ENCODE measurements around the gene FSCN2.
A peak's percentile ranks its signal among the peaks of the same experiment; 100 is the strongest.

The FSCN2 gene

DNA sequence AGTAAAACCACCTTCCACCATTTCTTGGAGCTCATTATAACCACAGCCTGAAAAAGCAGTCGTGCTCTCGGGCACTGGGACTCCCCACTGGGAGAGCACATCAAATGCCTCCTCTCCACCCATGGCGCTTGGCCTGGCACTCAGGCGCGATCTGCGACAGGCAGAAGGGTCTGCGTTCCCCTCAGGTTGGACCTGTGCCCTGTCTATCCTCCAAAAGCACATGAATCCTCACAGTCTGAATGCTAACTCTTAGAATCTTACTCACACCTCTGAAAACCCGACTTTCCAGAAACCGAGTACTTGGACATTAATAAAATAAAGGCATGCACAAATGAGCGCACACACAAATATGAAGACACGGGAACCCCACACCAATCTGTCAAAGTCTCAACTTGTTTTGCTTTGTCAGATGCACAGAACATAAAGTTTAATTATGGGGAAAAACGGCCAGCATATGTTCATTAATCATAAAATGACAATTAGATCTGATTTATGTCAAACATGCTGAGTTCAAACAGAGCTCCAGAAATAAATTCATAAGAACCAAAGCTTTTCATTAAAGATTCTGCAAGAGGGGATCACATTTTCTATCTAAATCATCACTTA lies 44.5 kb downstream of the FSCN2 start:
- Mint-ChIP-seq H3K36me3 (ENCODE audit: low read depth) (peaks cover 93% of the 10 kb centered on the region), H3K9me3 (no peaks in the 10 kb centered on the region), H3K4me3 (no peak overlapping the region), H3K27ac (peak overlapping the region; percentile 30), H3K4me1 (ENCODE audit: low read depth) (peaks cover 4% of the 10 kb centered on the region), H3K27me3 (no peaks in the 10 kb centered on the region)
- DNase-seq: no peak

DNA sequence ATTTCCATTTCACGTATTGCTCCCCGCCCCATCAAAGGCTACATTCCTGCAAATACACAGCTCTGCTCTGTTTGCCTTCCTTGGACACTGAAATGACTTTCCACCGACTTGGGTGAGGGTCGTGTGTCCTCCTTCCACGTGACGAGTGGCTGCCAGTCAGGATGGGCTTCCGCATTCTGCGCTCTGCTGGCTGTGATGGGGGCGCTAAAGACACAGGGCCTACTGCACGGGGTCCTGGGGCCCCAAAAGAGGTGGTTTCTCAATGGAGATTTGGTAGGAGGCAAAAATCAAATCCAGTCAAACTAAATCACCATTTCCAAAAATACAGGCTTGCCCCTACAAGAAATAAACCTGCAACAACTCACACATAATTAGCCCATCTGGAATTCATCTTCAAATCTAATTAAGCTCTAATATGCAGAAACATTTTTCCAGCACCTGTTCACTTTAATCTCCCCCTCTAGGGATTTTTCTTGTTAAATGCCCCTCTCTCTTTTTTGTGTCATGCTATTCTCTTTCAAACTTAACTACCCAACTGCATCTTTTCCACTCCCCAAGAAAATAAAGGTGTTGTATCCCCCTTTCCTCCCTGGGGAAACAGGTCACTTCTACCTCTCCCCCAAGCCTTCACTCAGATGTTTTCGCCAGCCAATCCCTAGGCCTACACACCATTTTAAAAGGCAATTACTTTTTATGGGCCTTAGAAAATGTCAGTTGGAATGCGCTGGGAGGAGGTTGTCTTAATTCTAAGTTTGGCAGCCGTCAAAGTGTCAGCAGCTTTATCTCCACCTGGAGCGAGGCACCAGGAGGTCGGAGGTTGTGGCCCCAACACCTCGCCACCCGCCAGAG lies 45.8 kb downstream of the FSCN2 start:
- DNase-seq: no peak
- peaks cover 13% of the 10 kb centered on the region for H3K4me1 Mint-ChIP-seq (ENCODE audit: low read depth)
- no peak overlapping the region for H3K27ac Mint-ChIP-seq
- peaks cover 91% of the 10 kb centered on the region for H3K36me3 Mint-ChIP-seq (ENCODE audit: low read depth)
- H3K9me3 Mint-ChIP-seq: no peaks in the 10 kb centered on the region
- H3K27me3 Mint-ChIP-seq: no peaks in the 10 kb centered on the region
- no peak overlapping the region for H3K4me3 Mint-ChIP-seq

GRCh38 chr17:81574643-81574956 lies 46.4 kb downstream of the FSCN2 start:
- DNase-seq: no peak
- Mint-ChIP-seq H3K27ac (no peak overlapping the region), H3K9me3 (no peaks in the 10 kb centered on the region), H3K4me3 (no peak overlapping the region), H3K27me3 (no peaks in the 10 kb centered on the region), H3K4me1 (ENCODE audit: low read depth) (peaks cover 17% of the 10 kb centered on the region), H3K36me3 (ENCODE audit: low read depth) (peaks cover 91% of the 10 kb centered on the region)

DNA sequence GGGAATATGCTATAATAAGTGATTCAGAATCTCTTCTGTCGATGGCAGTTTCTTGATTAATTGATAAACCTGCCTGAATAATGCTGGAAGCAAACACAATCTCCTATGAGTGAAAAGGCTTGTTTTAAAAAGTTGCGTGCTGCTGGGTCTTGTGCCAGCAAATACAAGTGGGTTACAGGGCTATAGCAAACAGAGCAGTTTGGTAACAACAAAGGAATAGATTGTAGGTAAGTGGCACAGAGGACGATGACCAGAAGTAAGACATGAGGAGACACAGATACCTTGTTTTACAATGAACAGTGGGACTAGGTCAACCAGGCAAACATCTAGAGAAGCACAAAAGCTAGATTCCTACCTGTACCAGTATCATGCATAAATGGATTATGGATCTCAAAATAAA lies 47.7 kb downstream of the FSCN2 start:
- Mint-ChIP-seq H3K36me3 (ENCODE audit: low read depth) (peaks cover 91% of the 10 kb centered on the region), H3K4me3 (no peak overlapping the region), H3K27me3 (no peaks in the 10 kb centered on the region), H3K4me1 (ENCODE audit: low read depth) (peaks cover 24% of the 10 kb centered on the region), H3K27ac (no peak overlapping the region), H3K9me3 (no peaks in the 10 kb centered on the region)
- no peak for DNase-seq

- peaks cover 87% of the 10 kb centered on the region for H3K36me3 Mint-ChIP-seq (ENCODE audit: low read depth)
- H3K27me3 Mint-ChIP-seq: no peaks in the 10 kb centered on the region
- H3K27ac Mint-ChIP-seq: peak overlapping the region; percentile 66
- DNase-seq: no peak
- H3K4me1 Mint-ChIP-seq (ENCODE audit: low read depth): peaks cover 24% of the 10 kb centered on the region
- H3K9me3 Mint-ChIP-seq: no peaks in the 10 kb centered on the region
- H3K4me3 Mint-ChIP-seq: no peak overlapping the region
These were observed 48.6 kb downstream of the FSCN2 start for GRCh38 chr17:81576621-81577277.

DNA sequence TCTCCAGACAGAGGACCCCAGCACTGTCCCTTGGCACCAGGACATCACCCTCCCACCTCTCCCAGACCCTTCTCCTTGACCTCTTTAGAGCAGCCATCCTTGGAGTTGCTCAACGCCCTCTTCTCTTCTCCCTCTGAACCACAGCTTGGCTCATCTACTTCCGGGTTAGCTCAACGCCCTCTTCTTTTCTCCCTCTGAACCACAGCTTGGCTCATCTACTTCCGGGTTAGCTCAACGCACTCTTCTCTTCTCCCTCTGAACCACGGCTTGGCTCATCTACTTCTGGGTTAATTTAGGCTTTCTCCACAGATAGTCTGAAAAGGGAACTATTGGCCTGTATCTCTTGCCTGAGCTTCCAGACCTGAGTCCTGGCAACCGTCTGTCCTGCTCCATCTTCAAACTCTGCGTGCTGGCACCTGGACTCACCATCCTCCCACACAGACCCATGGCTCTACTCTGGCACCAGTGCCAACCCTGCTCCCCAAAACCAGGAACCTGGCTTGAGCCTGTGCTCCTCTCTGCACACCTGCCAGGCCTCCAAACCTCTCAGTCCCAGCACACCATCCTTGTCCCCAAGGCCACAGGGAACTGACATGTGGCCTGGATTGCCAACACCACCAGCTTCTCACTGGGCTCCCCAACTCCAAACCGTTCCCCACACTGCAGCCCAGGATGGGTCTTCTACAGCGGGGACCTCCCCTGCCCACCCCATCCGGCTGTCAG lies 49.3 kb downstream of the FSCN2 start:
- DNase-seq: no peak
- peaks cover 90% of the 10 kb centered on the region for H3K36me3 Mint-ChIP-seq (ENCODE audit: low read depth)
- H3K4me3 Mint-ChIP-seq: no peak overlapping the region
- peak overlapping the region; percentile 75 for H3K27ac Mint-ChIP-seq
- H3K9me3 Mint-ChIP-seq: no peaks in the 10 kb centered on the region
- H3K4me1 Mint-ChIP-seq (ENCODE audit: low read depth): peaks cover 24% of the 10 kb centered on the region
- H3K27me3 Mint-ChIP-seq: no peaks in the 10 kb centered on the region

DNA sequence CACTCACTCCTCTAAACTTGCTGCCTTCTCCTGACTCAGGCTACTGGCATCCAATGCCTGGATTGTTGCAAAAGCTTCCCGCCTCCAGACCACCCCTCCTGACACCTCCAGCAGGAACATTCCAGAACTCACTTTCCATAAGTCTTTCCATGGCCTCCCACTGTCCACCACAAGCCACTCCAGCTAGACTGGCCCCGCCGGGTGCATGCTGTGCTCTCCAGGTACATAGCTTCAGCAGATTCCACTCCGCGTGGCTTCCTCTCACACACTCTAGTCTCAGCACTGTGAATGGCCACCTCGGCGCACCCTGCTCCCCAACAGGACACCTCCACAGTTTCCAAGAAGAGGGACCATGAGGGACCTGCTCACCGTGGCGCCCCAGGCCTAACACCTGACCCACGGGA lies 49.9 kb downstream of the FSCN2 start:
- H3K4me3 Mint-ChIP-seq: no peak overlapping the region
- H3K36me3 Mint-ChIP-seq (ENCODE audit: low read depth): peaks cover 91% of the 10 kb centered on the region
- H3K27ac Mint-ChIP-seq: peak overlapping the region; percentile 75
- H3K4me1 Mint-ChIP-seq (ENCODE audit: low read depth): peaks cover 24% of the 10 kb centered on the region
- no peak for DNase-seq
- H3K9me3 Mint-ChIP-seq: no peaks in the 10 kb centered on the region
- no peaks in the 10 kb centered on the region for H3K27me3 Mint-ChIP-seq

DNA sequence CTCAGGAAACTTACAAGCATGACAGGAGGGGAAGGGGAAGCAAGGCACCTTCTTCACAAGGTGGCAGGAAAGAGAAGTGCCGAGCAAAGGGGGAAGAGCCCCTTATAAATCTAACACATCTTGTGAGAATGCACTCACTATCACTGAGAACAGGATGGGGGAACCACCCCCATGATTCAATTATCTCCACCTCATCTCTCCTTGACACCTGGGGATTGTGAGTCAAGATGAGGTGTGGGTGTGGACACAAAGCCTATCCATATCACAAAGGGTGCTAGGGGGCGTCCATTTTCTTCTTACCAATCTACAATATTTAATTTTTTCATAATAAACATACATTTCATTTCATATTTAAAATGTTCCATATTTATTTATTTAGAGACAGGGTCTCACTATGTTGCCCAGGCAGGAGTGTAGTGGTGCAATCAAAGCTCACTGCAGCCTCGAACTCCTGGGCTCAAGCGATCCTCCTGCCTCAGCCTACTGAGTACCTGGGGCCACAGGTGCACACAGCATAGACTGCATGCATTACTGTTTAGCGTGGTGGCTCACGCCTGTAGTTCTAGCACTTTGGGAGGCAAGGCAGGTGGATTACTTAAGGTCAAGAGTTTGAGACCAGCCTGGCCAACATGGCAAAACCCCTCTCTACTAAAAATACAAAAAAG lies 50.5 kb downstream of the FSCN2 start:
- DNase-seq: no peak
- Mint-ChIP-seq H3K4me3 (no peak overlapping the region), H3K36me3 (ENCODE audit: low read depth) (peaks cover 92% of the 10 kb centered on the region), H3K27me3 (no peaks in the 10 kb centered on the region), H3K9me3 (no peaks in the 10 kb centered on the region), H3K27ac (peak overlapping the region; percentile 75), H3K4me1 (ENCODE audit: low read depth) (peaks cover 24% of the 10 kb centered on the region)

DNA sequence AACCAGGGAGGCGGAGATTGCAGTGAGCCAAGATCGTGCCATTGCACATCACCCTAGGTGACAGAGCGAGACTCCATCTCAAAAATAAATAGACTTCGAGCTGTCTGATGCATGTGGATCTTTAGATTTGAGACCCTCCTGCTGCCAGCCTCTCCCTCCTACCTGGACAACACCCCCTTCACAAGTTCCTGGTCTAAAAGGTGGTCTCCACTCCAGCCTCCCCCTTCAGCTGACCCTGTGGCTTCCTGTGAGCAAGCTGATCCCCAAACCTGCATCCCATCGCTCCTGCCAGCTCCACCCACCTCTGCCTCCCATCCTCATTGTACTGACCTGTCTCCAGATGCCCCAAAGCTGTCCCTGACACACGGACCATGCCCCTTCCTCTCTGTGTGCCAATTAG lies 51.1 kb downstream of the FSCN2 start:
- H3K4me1 Mint-ChIP-seq (ENCODE audit: low read depth): peaks cover 24% of the 10 kb centered on the region
- H3K36me3 Mint-ChIP-seq (ENCODE audit: low read depth): peaks cover 92% of the 10 kb centered on the region
- no peak for DNase-seq
- H3K27ac Mint-ChIP-seq: peak overlapping the region; percentile 5
- H3K27me3 Mint-ChIP-seq: no peaks in the 10 kb centered on the region
- H3K4me3 Mint-ChIP-seq: no peak overlapping the region
- no peaks in the 10 kb centered on the region for H3K9me3 Mint-ChIP-seq

- DNase-seq: no peak
- H3K4me1 Mint-ChIP-seq (ENCODE audit: low read depth): peaks cover 24% of the 10 kb centered on the region
- no peak overlapping the region for H3K4me3 Mint-ChIP-seq
- no peaks in the 10 kb centered on the region for H3K9me3 Mint-ChIP-seq
- H3K27ac Mint-ChIP-seq: peak overlapping the region; percentile 13
- H3K27me3 Mint-ChIP-seq: no peaks in the 10 kb centered on the region
- peaks cover 92% of the 10 kb centered on the region for H3K36me3 Mint-ChIP-seq (ENCODE audit: low read depth)
These were observed 51.7 kb downstream of the FSCN2 start for GRCh38 chr17:81579821-81580321.

- peak overlapping the region; percentile 63 for H3K27ac Mint-ChIP-seq
These were observed 52.3 kb downstream of the FSCN2 start for GRCh38 chr17:81580481-81580880.

DNA sequence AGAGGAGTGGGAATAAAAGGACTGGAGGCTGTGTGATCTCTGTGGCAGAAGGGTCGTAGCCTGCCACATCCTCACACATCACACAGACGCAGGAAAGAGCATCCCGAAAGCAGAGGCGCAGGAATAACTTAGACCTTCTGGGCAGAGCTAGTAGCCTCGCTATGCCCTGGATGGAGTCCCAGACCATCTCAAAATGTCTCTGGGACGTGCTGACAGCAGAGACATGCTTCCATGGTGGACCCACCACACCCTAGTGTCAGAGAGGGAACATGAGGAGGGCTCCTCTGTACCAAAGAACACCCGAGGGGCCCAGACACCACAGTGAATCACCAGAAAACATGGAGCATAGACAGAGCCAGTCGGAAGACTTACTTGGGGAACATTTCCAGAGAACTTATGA lies 53.6 kb downstream of the FSCN2 start:
- Mint-ChIP-seq H3K27me3 (no peaks in the 10 kb centered on the region), H3K4me1 (ENCODE audit: low read depth) (peaks cover 24% of the 10 kb centered on the region), H3K27ac (no peak overlapping the region), H3K9me3 (no peaks in the 10 kb centered on the region), H3K36me3 (ENCODE audit: low read depth) (peaks cover 91% of the 10 kb centered on the region), H3K4me3 (no peak overlapping the region)
- no peak for DNase-seq

More at GRCh38 chr17:81580481-81580880, 52.3 kb downstream of the FSCN2 start:
- Mint-ChIP-seq H3K4me1 (ENCODE audit: low read depth) (peaks cover 24% of the 10 kb centered on the region), H3K4me3 (no peak overlapping the region), H3K36me3 (ENCODE audit: low read depth) (peaks cover 92% of the 10 kb centered on the region), H3K9me3 (no peaks in the 10 kb centered on the region), H3K27me3 (no peaks in the 10 kb centered on the region)
- no peak for DNase-seq

- Mint-ChIP-seq H3K36me3 (ENCODE audit: low read depth) (peaks cover 89% of the 10 kb centered on the region), H3K4me1 (ENCODE audit: low read depth) (peaks cover 23% of the 10 kb centered on the region), H3K9me3 (no peaks in the 10 kb centered on the region), H3K27ac (no peak overlapping the region), H3K27me3 (no peaks in the 10 kb centered on the region), H3K4me3 (no peak overlapping the region)
- no peak for DNase-seq
These were observed 54.2 kb downstream of the FSCN2 start for GRCh38 chr17:81582341-81582740.

GRCh38 chr17:81582749-81583148 lies 54.6 kb downstream of the FSCN2 start:
- peaks cover 87% of the 10 kb centered on the region for H3K36me3 Mint-ChIP-seq (ENCODE audit: low read depth)
- H3K27ac Mint-ChIP-seq: no peak overlapping the region
- no peaks in the 10 kb centered on the region for H3K27me3 Mint-ChIP-seq
- H3K4me3 Mint-ChIP-seq: no peak overlapping the region
- no peaks in the 10 kb centered on the region for H3K9me3 Mint-ChIP-seq
- DNase-seq: no peak
- H3K4me1 Mint-ChIP-seq (ENCODE audit: low read depth): peaks cover 21% of the 10 kb centered on the region
